ENCODE results near the gene MRPS31.

- TF ChIP-seq POLR2AphosphoS5 (IDR thresholded peaks at IDR 0.05; ENCODE audit: low read depth, low read length) (no peak), POLR2A (IDR thresholded peaks at IDR 0.05; ENCODE audit: low read depth, low read length) (no peak)
Observed at GRCh38 chr13:40692946-40693345, 78.0 kb downstream of the MRPS31 start.

Measured in GM12891 (cell line).